Immature natural killer cell (primary cell): ENCODE results near the gene NEDD4L. TPM values are rescaled to one million over a fixed set of nuclear protein-coding genes. Genes with fewer than 3 reads are reported as not detected.

Experiments
- DNase-seq, 3 donors: peaks; one replicate each; pipeline ENCODE4 v3.0.0; 2022; ENCODE audit warnings: mixed read lengths in 1 of 3
- H3K27ac Mint-ChIP-seq, 6 donors: one replicate each; pipeline ENCODE4 v1.8.0; 2020; ENCODE audit warnings: mixed read lengths in 6 of 6, mild to moderate bottlenecking in 5 of 6, inconsistent platforms in 4 of 6, moderate library complexity in 3 of 6
- H3K27me3 Mint-ChIP-seq, 3 donors: one replicate each; pipeline ENCODE4 v1.8.0; 2020 to 2021; ENCODE audit warnings: low read depth in 3 of 3, mild to moderate bottlenecking in 3 of 3, mixed read lengths in 3 of 3, moderate library complexity in 3 of 3, inconsistent platforms in 1 of 3
- H3K36me3 Mint-ChIP-seq, 3 donors: one replicate each; pipeline ENCODE4 v1.8.0; 2020; ENCODE audit warnings: mixed read lengths in 3 of 3, inconsistent platforms in 2 of 3, mild to moderate bottlenecking in 2 of 3
- H3K4me1 Mint-ChIP-seq, 2 donors: one replicate each; pipeline ENCODE4 v1.8.0; 2020; ENCODE audit warnings: inconsistent platforms in 2 of 2, mild to moderate bottlenecking in 2 of 2, mixed read lengths in 2 of 2, moderate library complexity in 1 of 2
- H3K4me3 Mint-ChIP-seq, 5 donors: one replicate each; pipeline ENCODE4 v1.8.0; 2020; ENCODE audit warnings: mild to moderate bottlenecking in 5 of 5, mixed read lengths in 5 of 5, inconsistent platforms in 3 of 5, moderate library complexity in 3 of 5
- H3K9me3 Mint-ChIP-seq, 6 donors: one replicate each; pipeline ENCODE4 v1.8.0; 2020; ENCODE audit warnings: mild to moderate bottlenecking in 6 of 6, mixed read lengths in 6 of 6, inconsistent platforms in 4 of 6, moderate library complexity in 3 of 6
- polyA plus RNA-seq, 3 donors: library from polyadenylated mRNA; unstranded; fragments of 300-500 nt; fragmentation: Illumina TruSeq; gene quantifications; one replicate each; pipeline ENCODE4 v1.2.3, GENCODE V29; 2021

Gene NEDD4L
- polyA plus RNA-seq, 3 donors from 2014 or later, result 0.62 to 2.2 (median 2.0) TPM

DNA sequence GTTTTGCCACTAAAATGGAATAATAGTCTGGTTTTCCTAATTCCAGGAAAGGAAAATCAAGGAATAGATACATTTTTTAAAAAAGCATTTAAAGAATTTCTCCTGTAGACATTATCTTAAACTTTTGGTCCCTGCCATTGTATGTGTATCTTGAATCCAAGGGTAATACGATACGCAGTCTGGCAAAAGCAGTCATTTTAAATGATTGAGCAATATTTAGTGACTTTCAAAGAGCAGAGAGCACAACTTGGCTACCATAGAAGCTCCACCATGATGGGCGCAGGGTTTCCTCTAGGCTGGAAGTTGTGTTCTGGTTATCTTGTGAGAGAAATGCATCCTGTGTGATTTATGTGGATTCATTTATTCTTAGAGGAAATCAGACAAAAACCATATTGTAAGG lies 92.9 kb downstream of the NEDD4L start:
- no peak overlapping the region for H3K27ac Mint-ChIP-seq
- H3K9me3 Mint-ChIP-seq, result no peaks in the 10 kb centered on the region
- peaks cover 11 to 15% of the 10 kb centered on the region in 2 donors for H3K4me1 Mint-ChIP-seq
- H3K4me3 Mint-ChIP-seq, result no peak overlapping the region
- H3K27me3 Mint-ChIP-seq, result peaks cover 6 to 17% (median 9%) of the 10 kb centered on the region in 3 donors
- DNase-seq, result no peak
- no peaks in the 10 kb centered on the region for H3K36me3 Mint-ChIP-seq

GRCh38 chr18:58139459-58140386 lies 95.7 kb downstream of the NEDD4L start:
- H3K4me1 Mint-ChIP-seq, result peaks cover 11 to 15% of the 10 kb centered on the region in 2 donors
- H3K27me3 Mint-ChIP-seq, result peaks cover 6 to 17% (median 9%) of the 10 kb centered on the region in 3 donors
- no peak overlapping the region for H3K27ac Mint-ChIP-seq
- H3K9me3 Mint-ChIP-seq, result no peaks in the 10 kb centered on the region
- no peak overlapping the region for H3K4me3 Mint-ChIP-seq
- no peak for DNase-seq
- H3K36me3 Mint-ChIP-seq, result no peaks in the 10 kb centered on the region

- no peaks in the 10 kb centered on the region for H3K9me3 Mint-ChIP-seq
- DNase-seq, result no peak
- H3K27ac Mint-ChIP-seq, result no peak overlapping the region
- H3K4me1 Mint-ChIP-seq, result peaks cover 2 to 5% of the 10 kb centered on the region in 2 donors
- no peak overlapping the region for H3K4me3 Mint-ChIP-seq
- H3K27me3 Mint-ChIP-seq, result peaks cover 5 to 11% (median 6%) of the 10 kb centered on the region in 3 donors
- H3K36me3 Mint-ChIP-seq, result no peaks in the 10 kb centered on the region
These were observed 96.6 kb downstream of the NEDD4L start for GRCh38 chr18:58140387-58141325.

DNA sequence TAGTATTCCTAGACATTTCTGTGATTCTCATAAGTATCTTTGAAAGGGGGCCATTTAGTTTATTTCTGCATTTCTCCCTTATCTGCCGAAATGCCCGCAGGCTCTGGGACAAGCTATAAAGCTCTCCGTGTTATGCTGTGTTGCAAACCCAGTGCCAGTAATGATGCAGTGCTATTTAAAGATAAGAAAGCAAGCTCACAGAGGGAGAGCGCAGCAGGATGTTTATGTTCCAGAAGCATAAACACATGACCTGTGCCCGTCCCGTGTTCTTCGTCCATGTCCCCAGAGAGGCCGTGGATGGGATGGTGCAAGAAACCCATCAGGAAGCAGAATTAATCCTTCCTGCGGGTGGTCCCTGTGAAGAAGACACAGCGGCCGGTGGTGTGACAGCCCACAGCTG lies 99.4 kb downstream of the NEDD4L start:
- no peak overlapping the region for H3K4me3 Mint-ChIP-seq
- H3K36me3 Mint-ChIP-seq, result no peaks in the 10 kb centered on the region
- no peaks in the 10 kb centered on the region for H3K9me3 Mint-ChIP-seq
- peaks cover 2 to 11% (median 8%) of the 10 kb centered on the region in 3 donors for H3K27me3 Mint-ChIP-seq
- H3K27ac Mint-ChIP-seq, result no peak overlapping the region
- no peak for DNase-seq
- H3K4me1 Mint-ChIP-seq, result no peaks in the 10 kb centered on the region

GRCh38 chr18:58144106-58144505 lies 100.1 kb downstream of the NEDD4L start:
- Mint-ChIP-seq H3K27ac (no peak overlapping the region), H3K4me3 (no peak overlapping the region), H3K36me3 (no peaks in the 10 kb centered on the region), H3K9me3 (no peaks in the 10 kb centered on the region), H3K27me3 (peaks cover 0 to 9% (median 8%) of the 10 kb centered on the region in 3 donors), H3K4me1 (no peaks in the 10 kb centered on the region)
- DNase-seq, result no peak

GRCh38 chr18:58144671-58145285 lies 100.8 kb downstream of the NEDD4L start:
- H3K4me1 Mint-ChIP-seq, result no peaks in the 10 kb centered on the region
- no peak overlapping the region for H3K4me3 Mint-ChIP-seq
- DNase-seq, result no peak
- H3K9me3 Mint-ChIP-seq, result no peaks in the 10 kb centered on the region
- peaks cover 0 to 7% (median 5%) of the 10 kb centered on the region in 3 donors for H3K27me3 Mint-ChIP-seq
- H3K36me3 Mint-ChIP-seq, result no peaks in the 10 kb centered on the region
- H3K27ac Mint-ChIP-seq, result no peak overlapping the region

GRCh38 chr18:58146099-58146498 lies 102.1 kb downstream of the NEDD4L start:
- Mint-ChIP-seq H3K27ac (no peak overlapping the region), H3K4me3 (no peak overlapping the region), H3K36me3 (no peaks in the 10 kb centered on the region), H3K27me3 (peaks cover 0 to 6% (median 2%) of the 10 kb centered on the region in 3 donors), H3K9me3 (no peaks in the 10 kb centered on the region), H3K4me1 (no peaks in the 10 kb centered on the region)
- DNase-seq, result no peak

GRCh38 chr18:58148954-58149471 lies 105.0 kb downstream of the NEDD4L start:
- H3K27ac Mint-ChIP-seq, result no peak overlapping the region
- no peaks in the 10 kb centered on the region for H3K36me3 Mint-ChIP-seq
- DNase-seq, result no peak

GRCh38 chr18:58150772-58151171 lies 106.7 kb downstream of the NEDD4L start:
- Mint-ChIP-seq H3K4me3 (no peak overlapping the region), H3K27ac (no peak overlapping the region), H3K36me3 (no peaks in the 10 kb centered on the region), H3K4me1 (no peaks in the 10 kb centered on the region), H3K9me3 (no peaks in the 10 kb centered on the region), H3K27me3 (peaks cover 0 to 7% (median 4%) of the 10 kb centered on the region in 3 donors)
- DNase-seq, result no peak

More at GRCh38 chr18:58148954-58149471, 105.0 kb downstream of the NEDD4L start:
- peaks cover 0 to 6% (median 2%) of the 10 kb centered on the region in 3 donors for H3K27me3 Mint-ChIP-seq
- H3K4me3 Mint-ChIP-seq, result no peak overlapping the region
- H3K9me3 Mint-ChIP-seq, result no peaks in the 10 kb centered on the region
- H3K4me1 Mint-ChIP-seq, result no peaks in the 10 kb centered on the region

DNA sequence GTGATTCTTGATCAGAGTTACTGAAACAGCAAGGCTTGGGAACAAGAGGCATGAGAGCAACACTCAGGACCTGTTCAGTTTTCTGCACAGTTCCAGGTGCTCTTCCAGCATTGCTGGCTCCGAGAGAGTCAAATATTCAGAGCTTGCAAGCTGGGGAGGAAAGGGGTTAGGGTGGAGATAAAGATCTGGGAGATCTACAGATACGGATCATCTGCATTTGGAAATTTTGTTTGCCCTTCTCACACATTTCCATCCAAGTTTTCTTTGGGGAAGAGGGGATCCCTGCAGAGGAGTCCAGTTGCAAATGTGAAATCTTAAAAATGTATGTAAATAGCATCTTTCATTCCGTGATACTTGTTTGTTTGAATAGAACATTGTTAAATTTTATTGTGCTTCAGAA lies 108.2 kb downstream of the NEDD4L start:
- Mint-ChIP-seq H3K4me1 (no peaks in the 10 kb centered on the region), H3K9me3 (no peaks in the 10 kb centered on the region), H3K27ac (no peak overlapping the region), H3K27me3 (peaks cover 0 to 4% (median 3%) of the 10 kb centered on the region in 3 donors), H3K4me3 (no peak overlapping the region), H3K36me3 (no peaks in the 10 kb centered on the region)
- DNase-seq, result no peak

GRCh38 chr18:58152891-58153290 lies 108.9 kb downstream of the NEDD4L start:
- no peak for DNase-seq
- Mint-ChIP-seq H3K4me1 (no peaks in the 10 kb centered on the region), H3K27ac (no peak overlapping the region), H3K27me3 (peaks cover 0 to 4% (median 1%) of the 10 kb centered on the region in 3 donors), H3K4me3 (no peak overlapping the region), H3K36me3 (no peaks in the 10 kb centered on the region), H3K9me3 (no peaks in the 10 kb centered on the region)

DNA sequence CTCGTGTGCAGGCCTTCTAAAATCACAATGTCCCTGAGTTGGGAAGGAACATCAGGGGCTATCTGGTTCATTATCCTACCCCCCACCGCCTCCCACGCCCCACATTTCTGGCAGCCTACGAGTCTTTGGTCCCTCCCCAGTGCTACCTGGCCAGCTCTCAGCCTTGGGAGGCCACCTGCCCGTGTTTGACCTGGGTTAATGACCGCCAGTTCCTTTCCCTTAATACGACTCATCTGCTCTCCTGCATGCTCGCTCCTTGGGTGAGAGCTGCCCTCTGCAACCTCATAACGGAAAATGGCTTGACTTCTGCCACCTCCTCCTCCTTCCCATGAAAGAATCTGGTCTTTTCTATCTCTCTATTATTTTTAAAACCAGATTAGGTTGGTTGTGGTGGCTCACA lies 112.5 kb downstream of the NEDD4L start:
- no peaks in the 10 kb centered on the region for H3K4me1 Mint-ChIP-seq
- peaks cover 0 to 4% (median 1%) of the 10 kb centered on the region in 3 donors for H3K27me3 Mint-ChIP-seq
- H3K36me3 Mint-ChIP-seq, result no peaks in the 10 kb centered on the region
- DNase-seq, result no peak
- no peaks in the 10 kb centered on the region for H3K9me3 Mint-ChIP-seq
- H3K27ac Mint-ChIP-seq, result no peak overlapping the region
- H3K4me3 Mint-ChIP-seq, result no peak overlapping the region

DNA sequence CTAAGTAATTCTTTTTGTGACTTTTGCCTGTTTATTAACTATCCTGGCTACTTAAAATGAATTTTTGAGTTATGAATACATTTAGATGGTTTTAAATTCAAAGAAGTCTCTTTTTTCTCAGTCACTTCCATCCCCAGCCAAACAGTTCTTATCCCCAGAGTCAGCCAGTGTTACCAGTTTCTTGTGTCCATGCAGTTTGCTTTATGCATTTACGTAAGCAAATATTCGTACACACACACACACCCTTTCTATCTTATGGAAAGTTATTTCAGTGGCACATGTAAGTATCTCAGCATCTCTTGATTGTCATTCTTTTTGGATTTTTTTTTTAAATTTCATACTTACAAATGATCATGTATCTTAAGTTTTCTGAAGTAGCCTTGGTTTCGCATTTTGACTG lies 113.2 kb downstream of the NEDD4L start:
- Mint-ChIP-seq H3K4me1 (no peaks in the 10 kb centered on the region), H3K27ac (no peak overlapping the region), H3K9me3 (no peaks in the 10 kb centered on the region), H3K4me3 (no peak overlapping the region), H3K36me3 (no peaks in the 10 kb centered on the region), H3K27me3 (peaks cover 2 to 4% (median 3%) of the 10 kb centered on the region in 3 donors)
- DNase-seq, result no peak
